Astrocyte (in vitro differentiated cells and primary cell): ENCODE measurements around the gene WDR27. TPM values are rescaled to one million over a fixed set of nuclear protein-coding genes. Genes with fewer than 3 reads are reported as not detected.
"Not testable (repeated sequence)": the region's sequence is repeated elsewhere in the genome, so short reads cannot be mapped to it uniquely, and the experiment has no call there.

Source experiments
- DNase-seq: peaks from one replicate; pipeline ENCODE4 v3.0.0-alpha.2; 2010; ENCODE audit warnings: low read depth
- FAIRE-seq: peaks from 2 replicates; lab custom pipeline; 2011; peaks lifted over from hg19 to GRCh38; lab: Jason Lieb, UNC
- H2AFZ ChIP-seq: 2 replicates; pipeline ENCODE4 v1.6.0; 2012; ENCODE audit warnings: low read depth, low read length, inconsistent platforms
- H3K27ac ChIP-seq: 2 replicates; pipeline ENCODE4 v1.5.1; 2011; ENCODE audit warnings: low read depth, low read length, inconsistent platforms
- H3K27me3 ChIP-seq: 2 replicates; pipeline ENCODE4 v1.6.0; 2011; ENCODE audit warnings: low read length, inconsistent platforms; ENCODE audit not compliant: insufficient read depth
- H3K36me3 ChIP-seq: 2 replicates; pipeline ENCODE4 v1.5.1; 2011; ENCODE audit warnings: low read length, inconsistent platforms; ENCODE audit not compliant: insufficient read depth
- H3K4me1 ChIP-seq: 2 replicates; pipeline ENCODE4 v1.5.1; 2011; ENCODE audit warnings: low read length, inconsistent platforms; ENCODE audit not compliant: insufficient read depth
- H3K4me2 ChIP-seq: 2 replicates; pipeline ENCODE4 v1.6.0; 2012; ENCODE audit warnings: low read length, inconsistent platforms
- H3K4me3 ChIP-seq: 2 replicates; pipeline ENCODE4 v1.5.1; 2011; ENCODE audit warnings: low read depth, mild to moderate bottlenecking, low read length, inconsistent platforms; ENCODE audit not compliant: insufficient read depth
- H3K79me2 ChIP-seq: 2 replicates; pipeline ENCODE4 v1.6.0; 2012; ENCODE audit warnings: mild to moderate bottlenecking, low read length, inconsistent platforms; ENCODE audit not compliant: insufficient read depth
- H3K9ac ChIP-seq: 2 replicates; pipeline ENCODE4 v1.6.0; 2012; ENCODE audit warnings: mild to moderate bottlenecking, low read length, inconsistent platforms
- H3K9me3 ChIP-seq: 2 replicates; pipeline ENCODE4 v1.5.1; 2012; ENCODE audit warnings: low read depth, mild to moderate bottlenecking, low read length, inconsistent platforms; ENCODE audit not compliant: insufficient read depth
- H4K20me1 ChIP-seq: 2 replicates; pipeline ENCODE4 v1.6.0; 2012; ENCODE audit warnings: low read length, inconsistent platforms; ENCODE audit not compliant: insufficient read depth
- H3K27ac Mint-ChIP-seq: one replicate; pipeline ENCODE4 v1.8.0; 2021; ENCODE audit warnings: mild to moderate bottlenecking, mixed read lengths; ENCODE audit not compliant: unreplicated experiment
- H3K27me3 Mint-ChIP-seq: one replicate; pipeline ENCODE4 v1.8.0; 2021; ENCODE audit warnings: low read depth, mixed read lengths; ENCODE audit not compliant: unreplicated experiment
- H3K36me3 Mint-ChIP-seq: one replicate; pipeline ENCODE4 v1.8.0; 2021; ENCODE audit warnings: low read depth, mixed read lengths; ENCODE audit not compliant: unreplicated experiment
- H3K4me1 Mint-ChIP-seq: one replicate; pipeline ENCODE4 v1.8.0; 2021; ENCODE audit warnings: low read depth, mixed read lengths; ENCODE audit not compliant: unreplicated experiment
- H3K4me3 Mint-ChIP-seq: one replicate; pipeline ENCODE4 v1.8.0; 2021; ENCODE audit warnings: mild to moderate bottlenecking, moderate library complexity, mixed read lengths; ENCODE audit not compliant: unreplicated experiment
- H3K9me3 Mint-ChIP-seq: one replicate; pipeline ENCODE4 v1.8.0; 2021; ENCODE audit warnings: mild to moderate bottlenecking, mixed read lengths; ENCODE audit not compliant: unreplicated experiment
- EZH2 ChIP-seq: IDR thresholded peaks from 2 replicates; pipeline ENCODE4 v1.6.1; 2012; ENCODE audit warnings: mild to moderate bottlenecking, low read length, inconsistent platforms; ENCODE audit not compliant: insufficient read depth
- total RNA-seq: library from RNA; stranded (reverse); gene quantifications from 2 replicates; pipeline ENCODE4 v1.2.1, GENCODE V29; 2021
- TF ChIP-seq, protein P1 (sequence below): IDR thresholded peaks from 2 replicates; pipeline ENCODE4 v1.5.1; 2011; ENCODE audit warnings: low read depth, mild to moderate bottlenecking, inconsistent platforms, low read length, moderate library complexity; ENCODE audit not compliant: insufficient read depth

Gene WDR27
- total RNA-seq, 1 donor from 2014 or later, result 31.2 TPM

DNA sequence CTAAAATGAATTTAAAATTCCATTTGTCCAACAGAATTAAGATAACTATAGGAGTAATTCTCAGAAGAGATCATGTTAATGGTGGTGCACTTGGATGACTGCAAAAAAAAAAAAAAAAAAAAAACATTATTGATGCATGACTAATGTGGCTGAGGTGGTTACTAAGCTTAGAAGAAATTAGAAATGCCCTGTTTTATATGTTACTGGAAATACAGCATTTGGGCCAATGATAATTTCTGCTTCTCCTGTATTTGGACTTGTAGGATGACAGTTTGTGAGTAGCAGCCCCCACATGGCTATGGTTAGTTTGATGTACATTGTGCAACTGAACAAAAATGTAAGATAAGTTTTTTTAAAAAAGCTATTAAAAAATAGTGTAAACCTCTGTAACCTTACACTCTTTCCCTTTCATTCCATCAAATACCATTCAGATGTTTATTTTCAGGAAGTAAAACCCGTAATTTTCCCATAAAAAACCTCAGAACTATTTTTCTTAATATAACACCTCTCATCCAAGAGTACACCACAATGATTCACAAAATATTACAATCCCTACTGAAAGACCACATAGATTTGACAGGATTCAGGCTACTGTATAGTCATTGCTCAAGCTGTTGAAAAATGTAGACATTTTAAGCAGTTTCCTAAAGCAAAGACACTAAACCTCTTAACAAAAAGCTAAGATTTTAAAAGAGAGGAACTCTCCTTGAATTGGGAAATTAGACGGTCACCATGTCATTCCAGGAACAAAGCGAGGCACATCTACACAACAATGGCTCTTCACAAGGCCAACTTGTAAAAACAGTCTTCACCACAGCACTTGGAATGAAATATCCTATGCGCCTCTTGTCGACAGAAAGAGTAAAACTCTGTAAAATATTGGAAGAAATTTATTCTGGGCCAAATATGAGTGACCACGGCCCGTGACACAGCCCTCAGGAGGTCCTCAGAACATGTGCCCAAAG is 83.0 kb downstream of the WDR27 start:
- peak overlapping the region; percentile 89 for H3K27ac Mint-ChIP-seq
- no peaks in the 10 kb centered on the region for H3K9me3 ChIP-seq
- no peaks in the 10 kb centered on the region for H3K79me2 ChIP-seq
- H3K27ac ChIP-seq, result peak overlapping the region; percentile 82
- no peaks in the 10 kb centered on the region for H3K36me3 ChIP-seq
- FAIRE-seq (peak; percentile 47), DNase-seq (peak; percentile 97)
- no peak overlapping the region for H2AFZ ChIP-seq
- peaks cover 22% of the 10 kb centered on the region for H3K4me1 ChIP-seq
- no peaks in the 10 kb centered on the region for H3K9me3 Mint-ChIP-seq
- H3K27me3 Mint-ChIP-seq, result no peaks in the 10 kb centered on the region
- H3K36me3 Mint-ChIP-seq, result peaks cover 8% of the 10 kb centered on the region
- H3K4me2 ChIP-seq, result peak overlapping the region; percentile 69
- H3K4me1 Mint-ChIP-seq, result peaks cover 26% of the 10 kb centered on the region
- no peak for TF ChIP-seq EZH2
- TF ChIP-seq, protein P1, sequence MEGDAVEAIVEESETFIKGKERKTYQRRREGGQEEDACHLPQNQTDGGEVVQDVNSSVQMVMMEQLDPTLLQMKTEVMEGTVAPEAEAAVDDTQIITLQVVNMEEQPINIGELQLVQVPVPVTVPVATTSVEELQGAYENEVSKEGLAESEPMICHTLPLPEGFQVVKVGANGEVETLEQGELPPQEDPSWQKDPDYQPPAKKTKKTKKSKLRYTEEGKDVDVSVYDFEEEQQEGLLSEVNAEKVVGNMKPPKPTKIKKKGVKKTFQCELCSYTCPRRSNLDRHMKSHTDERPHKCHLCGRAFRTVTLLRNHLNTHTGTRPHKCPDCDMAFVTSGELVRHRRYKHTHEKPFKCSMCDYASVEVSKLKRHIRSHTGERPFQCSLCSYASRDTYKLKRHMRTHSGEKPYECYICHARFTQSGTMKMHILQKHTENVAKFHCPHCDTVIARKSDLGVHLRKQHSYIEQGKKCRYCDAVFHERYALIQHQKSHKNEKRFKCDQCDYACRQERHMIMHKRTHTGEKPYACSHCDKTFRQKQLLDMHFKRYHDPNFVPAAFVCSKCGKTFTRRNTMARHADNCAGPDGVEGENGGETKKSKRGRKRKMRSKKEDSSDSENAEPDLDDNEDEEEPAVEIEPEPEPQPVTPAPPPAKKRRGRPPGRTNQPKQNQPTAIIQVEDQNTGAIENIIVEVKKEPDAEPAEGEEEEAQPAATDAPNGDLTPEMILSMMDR, result no peak
- H3K9ac ChIP-seq, result peak overlapping the region; percentile 40
- H3K4me3 ChIP-seq, result no peak overlapping the region
- no peaks in the 10 kb centered on the region for H3K27me3 ChIP-seq
- no peak overlapping the region for H3K4me3 Mint-ChIP-seq
- H4K20me1 ChIP-seq, result no peaks in the 10 kb centered on the region

DNA sequence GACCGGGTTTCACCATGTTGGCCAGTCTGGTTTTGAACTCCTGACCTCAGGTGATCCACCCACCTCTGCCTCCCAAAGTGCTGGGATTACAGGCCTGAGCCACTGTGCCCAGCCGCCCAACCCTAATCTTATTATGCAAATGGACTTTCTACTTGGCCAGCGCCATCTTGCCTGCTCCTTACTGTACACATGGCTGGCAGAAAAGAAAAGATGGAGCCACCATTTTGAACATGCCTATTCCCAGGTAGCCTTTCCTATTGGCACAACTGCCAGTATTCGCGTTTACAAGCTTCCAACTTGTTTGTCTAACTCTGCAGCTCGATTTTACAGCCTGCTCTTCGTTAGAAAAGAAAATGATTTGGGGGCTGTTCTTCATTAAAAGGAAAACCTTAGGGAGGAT is 84.3 kb downstream of the WDR27 start:
- peaks cover 22% of the 10 kb centered on the region for H3K4me1 ChIP-seq
- no peaks in the 10 kb centered on the region for H3K79me2 ChIP-seq
- TF ChIP-seq EZH2, result no peak
- TF ChIP-seq, protein P1, result no peak
- DNase-seq, result no peak
- no peaks in the 10 kb centered on the region for H3K9me3 ChIP-seq
- no peak overlapping the region for H3K27ac Mint-ChIP-seq
- no peaks in the 10 kb centered on the region for H3K27me3 Mint-ChIP-seq
- H3K27ac ChIP-seq, result no peak overlapping the region
- peaks cover 26% of the 10 kb centered on the region for H3K4me1 Mint-ChIP-seq
- H3K36me3 Mint-ChIP-seq, result peaks cover 5% of the 10 kb centered on the region
- FAIRE-seq, result no peak
- no peaks in the 10 kb centered on the region for H3K9me3 Mint-ChIP-seq
- no peaks in the 10 kb centered on the region for H4K20me1 ChIP-seq
- no peak overlapping the region for H3K9ac ChIP-seq
- H3K36me3 ChIP-seq, result no peaks in the 10 kb centered on the region
- H3K4me2 ChIP-seq, result no peak overlapping the region
- no peak overlapping the region for H2AFZ ChIP-seq
- H3K27me3 ChIP-seq, result no peaks in the 10 kb centered on the region
- H3K4me3 Mint-ChIP-seq, result no peak overlapping the region
- no peak overlapping the region for H3K4me3 ChIP-seq

DNA sequence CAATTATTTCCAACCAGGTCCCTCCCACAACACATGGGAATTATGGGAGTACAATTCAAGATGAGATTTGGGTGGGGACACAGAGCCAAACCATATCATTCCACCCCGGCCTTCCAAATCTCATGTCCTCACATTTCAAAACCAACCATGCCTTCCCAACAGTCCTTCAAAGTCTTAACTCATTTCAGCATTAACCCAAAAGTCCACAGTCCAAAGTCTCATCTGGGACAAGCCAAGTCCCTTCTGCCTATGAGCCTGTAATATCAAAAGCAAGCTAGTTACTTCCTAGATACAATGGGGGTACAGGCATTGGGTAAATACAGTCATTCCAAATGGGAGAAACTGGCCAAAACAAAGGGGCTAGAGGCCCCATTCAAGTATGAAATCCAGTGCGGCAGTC is 93.2 kb downstream of the WDR27 start:
- H3K9me3 Mint-ChIP-seq, H3K27me3 Mint-ChIP-seq, H3K27ac ChIP-seq, H3K4me2 ChIP-seq, H3K27me3 ChIP-seq, FAIRE-seq, H3K9me3 ChIP-seq, H3K4me1 ChIP-seq, DNase-seq, H3K9ac ChIP-seq, H2AFZ ChIP-seq, H3K36me3 Mint-ChIP-seq, H3K36me3 ChIP-seq, H3K4me3 Mint-ChIP-seq, H3K27ac Mint-ChIP-seq, H3K79me2 ChIP-seq, H4K20me1 ChIP-seq, H3K4me3 ChIP-seq: not testable (repeated sequence)
- H3K4me1 Mint-ChIP-seq, result peaks cover 11% of the 10 kb centered on the region
